ENCODE results near the gene PHACTR1. TPM values are rescaled to one million over a fixed set of nuclear protein-coding genes. Genes with fewer than 3 reads are reported as not detected.

The PHACTR1 gene
- total and polyA plus RNA-seq, 4 donors = 0.31 to 1.5 (median 0.79) TPM

DNA sequence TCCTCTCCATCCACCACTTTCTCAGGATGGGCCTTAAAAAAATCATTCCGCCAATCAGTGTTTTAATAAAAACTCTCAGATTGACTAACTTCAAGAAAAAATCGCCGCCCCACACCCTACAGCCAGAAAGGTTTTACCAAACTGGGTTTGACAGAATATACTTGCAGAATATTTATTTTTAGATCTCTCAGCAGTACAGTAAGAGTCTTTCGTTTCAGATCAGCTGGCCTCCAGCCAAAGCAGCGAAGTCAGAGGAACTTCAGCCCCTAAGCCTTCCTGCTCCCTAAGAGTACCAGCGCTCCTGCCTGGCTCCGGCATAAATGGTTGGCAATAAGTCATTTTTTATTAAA is 587.1 kb downstream of the PHACTR1 start:
- no peaks in the 10 kb centered on the region for H3K27me3 ChIP-seq (ENCODE audit: control insufficient read depth in 4 of 4, insufficient read depth in 4 of 4, low read length in 3 of 4)
- H3K27ac ChIP-seq (ENCODE audit: low read depth in 1 of 2, low read length in 2 of 2) = peak overlapping the region; percentile 42 to 50
- no peak overlapping the region for H3K4me3 ChIP-seq (ENCODE audit: low read depth in 1 of 3, low read length in 3 of 3)
- WGBS = 54% methylated on average over 7 of the region's 7 CpGs
- no peaks in the 10 kb centered on the region for H3K4me1 ChIP-seq (ENCODE audit: control insufficient read depth in 4 of 4, insufficient read depth in 4 of 4, low read length in 3 of 4)
- no peak overlapping the region for H3K9ac ChIP-seq (ENCODE audit: low read depth in 1 of 2, low read length in 2 of 2)
- peak in 1 of 2 donors; percentile 8 for TF ChIP-seq RAD21 (IDR thresholded peaks at IDR 0.05)
- no peak for TF ChIP-seq FOXA1 (IDR thresholded peaks at IDR 0.05)
- H3K36me3 ChIP-seq (ENCODE audit: control insufficient read depth in 4 of 4, insufficient read depth in 3 of 4, low read depth in 1 of 4, low read length in 3 of 4) = peaks cover 0 to 30% (median 19%) of the 10 kb centered on the region in 4 donors
- H3K9me3 ChIP-seq (ENCODE audit: control insufficient read depth in 4 of 4, low read length in 3 of 4) = no peaks in the 10 kb centered on the region
- no peak for DNase-seq (ENCODE audit: low spot score)

DNA sequence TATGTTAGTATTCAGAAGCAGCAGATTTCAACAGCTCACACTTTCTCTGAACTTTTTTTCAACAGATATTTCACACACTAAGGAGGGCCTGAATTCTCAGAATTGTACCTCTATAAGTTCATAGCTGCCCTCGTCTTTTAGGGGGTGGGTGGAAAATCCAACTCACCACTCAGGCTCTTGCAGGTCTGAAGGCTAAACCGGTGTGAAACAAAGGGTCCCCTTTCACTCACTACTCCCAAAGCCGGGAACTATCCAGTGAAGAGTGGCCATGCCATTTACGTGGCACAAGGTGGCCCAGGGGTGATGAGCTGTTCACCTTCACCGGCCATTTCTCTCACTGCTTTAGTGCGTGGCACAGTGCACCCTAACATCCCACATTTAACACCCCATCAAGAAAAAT is 587.5 kb downstream of the PHACTR1 start:
- Histone ChIP-seq H3K27ac (ENCODE audit: low read depth in 1 of 2, low read length in 2 of 2) (no peak overlapping the region), H3K9me3 (ENCODE audit: control insufficient read depth in 4 of 4, low read length in 3 of 4) (no peaks in the 10 kb centered on the region), H3K27me3 (ENCODE audit: control insufficient read depth in 4 of 4, insufficient read depth in 4 of 4, low read length in 3 of 4) (no peaks in the 10 kb centered on the region), H3K4me1 (ENCODE audit: control insufficient read depth in 4 of 4, insufficient read depth in 4 of 4, low read length in 3 of 4) (no peaks in the 10 kb centered on the region), H3K36me3 (ENCODE audit: control insufficient read depth in 4 of 4, insufficient read depth in 3 of 4, low read depth in 1 of 4, low read length in 3 of 4) (peaks cover 0 to 33% (median 19%) of the 10 kb centered on the region in 4 donors), H3K9ac (ENCODE audit: low read depth in 1 of 2, low read length in 2 of 2) (no peak overlapping the region), H3K4me3 (ENCODE audit: low read depth in 1 of 3, low read length in 3 of 3) (no peak overlapping the region)
- no peak for DNase-seq (ENCODE audit: low spot score)
- WGBS = 86% methylated on average over 6 of the region's 6 CpGs
- TF ChIP-seq SP1 (IDR thresholded peaks at IDR 0.05) (no peak), EGR1 (IDR thresholded peaks at IDR 0.05; ENCODE audit: low read depth in 2 of 2) (no peak), GABPA (IDR thresholded peaks at IDR 0.05 in 1 of 2, conservative IDR thresholded peaks at IDR 0.05 in 1 of 2) (no peak), RAD21 (IDR thresholded peaks at IDR 0.05) (no peak), RXRA (IDR thresholded peaks at IDR 0.05) (no peak), YY1 (IDR thresholded peaks at IDR 0.05) (no peak), HNF4A (conservative IDR thresholded peaks at IDR 0.05) (no peak), HNF4G (IDR thresholded peaks at IDR 0.05) (no peak), TAF1 (conservative IDR thresholded peaks at IDR 0.05) (no peak), JUND (IDR thresholded peaks at IDR 0.05) (no peak), FOXA1 (IDR thresholded peaks at IDR 0.05) (no peak), NR2F2 (IDR thresholded peaks at IDR 0.05) (no peak)
- TF ChIP-seq, protein P1, sequence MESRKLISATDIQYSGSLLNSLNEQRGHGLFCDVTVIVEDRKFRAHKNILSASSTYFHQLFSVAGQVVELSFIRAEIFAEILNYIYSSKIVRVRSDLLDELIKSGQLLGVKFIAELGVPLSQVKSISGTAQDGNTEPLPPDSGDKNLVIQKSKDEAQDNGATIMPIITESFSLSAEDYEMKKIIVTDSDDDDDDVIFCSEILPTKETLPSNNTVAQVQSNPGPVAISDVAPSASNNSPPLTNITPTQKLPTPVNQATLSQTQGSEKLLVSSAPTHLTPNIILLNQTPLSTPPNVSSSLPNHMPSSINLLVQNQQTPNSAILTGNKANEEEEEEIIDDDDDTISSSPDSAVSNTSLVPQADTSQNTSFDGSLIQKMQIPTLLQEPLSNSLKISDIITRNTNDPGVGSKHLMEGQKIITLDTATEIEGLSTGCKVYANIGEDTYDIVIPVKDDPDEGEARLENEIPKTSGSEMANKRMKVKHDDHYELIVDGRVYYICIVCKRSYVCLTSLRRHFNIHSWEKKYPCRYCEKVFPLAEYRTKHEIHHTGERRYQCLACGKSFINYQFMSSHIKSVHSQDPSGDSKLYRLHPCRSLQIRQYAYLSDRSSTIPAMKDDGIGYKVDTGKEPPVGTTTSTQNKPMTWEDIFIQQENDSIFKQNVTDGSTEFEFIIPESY (IDR thresholded peaks at IDR 0.05) = no peak
- TF ChIP-seq, protein P2, sequence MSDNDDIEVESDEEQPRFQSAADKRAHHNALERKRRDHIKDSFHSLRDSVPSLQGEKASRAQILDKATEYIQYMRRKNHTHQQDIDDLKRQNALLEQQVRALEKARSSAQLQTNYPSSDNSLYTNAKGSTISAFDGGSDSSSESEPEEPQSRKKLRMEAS (IDR thresholded peaks at IDR 0.05) = no peak
- TF ChIP-seq, protein P3, sequence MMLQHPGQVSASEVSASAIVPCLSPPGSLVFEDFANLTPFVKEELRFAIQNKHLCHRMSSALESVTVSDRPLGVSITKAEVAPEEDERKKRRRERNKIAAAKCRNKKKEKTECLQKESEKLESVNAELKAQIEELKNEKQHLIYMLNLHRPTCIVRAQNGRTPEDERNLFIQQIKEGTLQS (IDR thresholded peaks at IDR 0.05) = no peak
- TF ChIP-seq, protein P4, sequence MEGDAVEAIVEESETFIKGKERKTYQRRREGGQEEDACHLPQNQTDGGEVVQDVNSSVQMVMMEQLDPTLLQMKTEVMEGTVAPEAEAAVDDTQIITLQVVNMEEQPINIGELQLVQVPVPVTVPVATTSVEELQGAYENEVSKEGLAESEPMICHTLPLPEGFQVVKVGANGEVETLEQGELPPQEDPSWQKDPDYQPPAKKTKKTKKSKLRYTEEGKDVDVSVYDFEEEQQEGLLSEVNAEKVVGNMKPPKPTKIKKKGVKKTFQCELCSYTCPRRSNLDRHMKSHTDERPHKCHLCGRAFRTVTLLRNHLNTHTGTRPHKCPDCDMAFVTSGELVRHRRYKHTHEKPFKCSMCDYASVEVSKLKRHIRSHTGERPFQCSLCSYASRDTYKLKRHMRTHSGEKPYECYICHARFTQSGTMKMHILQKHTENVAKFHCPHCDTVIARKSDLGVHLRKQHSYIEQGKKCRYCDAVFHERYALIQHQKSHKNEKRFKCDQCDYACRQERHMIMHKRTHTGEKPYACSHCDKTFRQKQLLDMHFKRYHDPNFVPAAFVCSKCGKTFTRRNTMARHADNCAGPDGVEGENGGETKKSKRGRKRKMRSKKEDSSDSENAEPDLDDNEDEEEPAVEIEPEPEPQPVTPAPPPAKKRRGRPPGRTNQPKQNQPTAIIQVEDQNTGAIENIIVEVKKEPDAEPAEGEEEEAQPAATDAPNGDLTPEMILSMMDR (IDR thresholded peaks at IDR 0.05; ENCODE audit: low read depth, low read length, missing input control) = no peak
- TF ChIP-seq, protein P5, sequence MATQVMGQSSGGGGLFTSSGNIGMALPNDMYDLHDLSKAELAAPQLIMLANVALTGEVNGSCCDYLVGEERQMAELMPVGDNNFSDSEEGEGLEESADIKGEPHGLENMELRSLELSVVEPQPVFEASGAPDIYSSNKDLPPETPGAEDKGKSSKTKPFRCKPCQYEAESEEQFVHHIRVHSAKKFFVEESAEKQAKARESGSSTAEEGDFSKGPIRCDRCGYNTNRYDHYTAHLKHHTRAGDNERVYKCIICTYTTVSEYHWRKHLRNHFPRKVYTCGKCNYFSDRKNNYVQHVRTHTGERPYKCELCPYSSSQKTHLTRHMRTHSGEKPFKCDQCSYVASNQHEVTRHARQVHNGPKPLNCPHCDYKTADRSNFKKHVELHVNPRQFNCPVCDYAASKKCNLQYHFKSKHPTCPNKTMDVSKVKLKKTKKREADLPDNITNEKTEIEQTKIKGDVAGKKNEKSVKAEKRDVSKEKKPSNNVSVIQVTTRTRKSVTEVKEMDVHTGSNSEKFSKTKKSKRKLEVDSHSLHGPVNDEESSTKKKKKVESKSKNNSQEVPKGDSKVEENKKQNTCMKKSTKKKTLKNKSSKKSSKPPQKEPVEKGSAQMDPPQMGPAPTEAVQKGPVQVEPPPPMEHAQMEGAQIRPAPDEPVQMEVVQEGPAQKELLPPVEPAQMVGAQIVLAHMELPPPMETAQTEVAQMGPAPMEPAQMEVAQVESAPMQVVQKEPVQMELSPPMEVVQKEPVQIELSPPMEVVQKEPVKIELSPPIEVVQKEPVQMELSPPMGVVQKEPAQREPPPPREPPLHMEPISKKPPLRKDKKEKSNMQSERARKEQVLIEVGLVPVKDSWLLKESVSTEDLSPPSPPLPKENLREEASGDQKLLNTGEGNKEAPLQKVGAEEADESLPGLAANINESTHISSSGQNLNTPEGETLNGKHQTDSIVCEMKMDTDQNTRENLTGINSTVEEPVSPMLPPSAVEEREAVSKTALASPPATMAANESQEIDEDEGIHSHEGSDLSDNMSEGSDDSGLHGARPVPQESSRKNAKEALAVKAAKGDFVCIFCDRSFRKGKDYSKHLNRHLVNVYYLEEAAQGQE (IDR thresholded peaks at IDR 0.05) = no peak

All from liver (tissue), 9 donors.